ENCODE measurements around the gene SSR3. TPM values are rescaled to one million over a fixed set of nuclear protein-coding genes. Genes with fewer than 3 reads are reported as not detected.

The SSR3 gene
- total and polyA plus RNA-seq, 2 donors (not counting 3 experiments of a cell fraction or from before 2014, with no cell fraction given) = 155 to 355 TPM

DNA sequence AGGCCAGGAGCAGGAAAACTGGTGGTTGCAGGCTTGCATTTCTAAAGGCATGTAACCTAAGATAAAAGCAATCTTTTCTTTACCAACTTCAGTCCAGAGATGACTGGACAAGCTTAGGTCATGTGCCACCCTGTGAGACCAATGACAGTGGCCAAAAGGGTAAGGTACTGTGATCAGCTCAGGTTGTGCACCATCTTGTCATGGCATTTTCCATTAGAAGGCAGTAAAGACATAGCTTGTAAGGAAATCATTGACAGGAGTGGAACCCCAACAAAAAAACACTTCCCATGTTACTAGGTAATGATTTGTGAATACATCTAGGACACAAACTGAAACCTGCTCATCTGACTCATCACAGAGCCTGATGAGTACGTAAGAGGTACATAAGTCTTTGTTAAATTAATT is 35.2 kb downstream of the SSR3 start:
- H4K20me1 ChIP-seq (replicated peaks; ENCODE audit: control insufficient read depth, extremely low read depth, insufficient read depth, low read length) = no peaks in the 10 kb centered on the region
- H3K36me3 ChIP-seq (ENCODE audit: control insufficient read depth in 2 of 2, extremely low read depth in 1 of 2, insufficient read depth in 2 of 2, low read length in 2 of 2) = no peaks in the 10 kb centered on the region
- no peaks in the 10 kb centered on the region for H3K79me2 ChIP-seq (ENCODE audit: control insufficient read depth, insufficient read depth, low read length)
- no peaks in the 10 kb centered on the region for H3K4me1 ChIP-seq (ENCODE audit: control insufficient read depth, extremely low read depth, insufficient read depth, low read length)
- BruUV-seq (replicated peaks) = no TSS peak
- H3K4me2 ChIP-seq (ENCODE audit: insufficient read depth, low read length) = no peak overlapping the region
- intact Hi-C loops (cut with micrococcal nuclease) = no loop called here
- no peak overlapping the region for H2AFZ ChIP-seq (ENCODE audit: low read depth, low read length)
- POLR2A ChIA-PET = no interaction called here
- no peak overlapping the region for H3K4me3 ChIP-seq (replicated peaks in 1 of 3; ENCODE audit: insufficient read depth in 1 of 3, low read depth in 1 of 3, low read length in 3 of 3)
- TF ChIP-seq MYC (IDR thresholded peaks at IDR 0.05; ENCODE audit: low read depth, low read length) = no peak
- TF ChIP-seq POLR2AphosphoS5 (IDR thresholded peaks at IDR 0.05; ENCODE audit: insufficient read depth, low read depth, low read length) = no peak
- TF ChIP-seq MAX (IDR thresholded peaks at IDR 0.05; ENCODE audit: insufficient read depth, insufficient read length) = no peak
- TF ChIP-seq, protein P1, sequence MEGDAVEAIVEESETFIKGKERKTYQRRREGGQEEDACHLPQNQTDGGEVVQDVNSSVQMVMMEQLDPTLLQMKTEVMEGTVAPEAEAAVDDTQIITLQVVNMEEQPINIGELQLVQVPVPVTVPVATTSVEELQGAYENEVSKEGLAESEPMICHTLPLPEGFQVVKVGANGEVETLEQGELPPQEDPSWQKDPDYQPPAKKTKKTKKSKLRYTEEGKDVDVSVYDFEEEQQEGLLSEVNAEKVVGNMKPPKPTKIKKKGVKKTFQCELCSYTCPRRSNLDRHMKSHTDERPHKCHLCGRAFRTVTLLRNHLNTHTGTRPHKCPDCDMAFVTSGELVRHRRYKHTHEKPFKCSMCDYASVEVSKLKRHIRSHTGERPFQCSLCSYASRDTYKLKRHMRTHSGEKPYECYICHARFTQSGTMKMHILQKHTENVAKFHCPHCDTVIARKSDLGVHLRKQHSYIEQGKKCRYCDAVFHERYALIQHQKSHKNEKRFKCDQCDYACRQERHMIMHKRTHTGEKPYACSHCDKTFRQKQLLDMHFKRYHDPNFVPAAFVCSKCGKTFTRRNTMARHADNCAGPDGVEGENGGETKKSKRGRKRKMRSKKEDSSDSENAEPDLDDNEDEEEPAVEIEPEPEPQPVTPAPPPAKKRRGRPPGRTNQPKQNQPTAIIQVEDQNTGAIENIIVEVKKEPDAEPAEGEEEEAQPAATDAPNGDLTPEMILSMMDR (IDR thresholded peaks at IDR 0.05; ENCODE audit: extremely low read depth in 1 of 2, insufficient read depth in 1 of 2, low read depth in 1 of 2, low read length in 2 of 2) = no peak
- TF ChIP-seq FOS (IDR thresholded peaks at IDR 0.05; ENCODE audit: borderline replicate concordance, insufficient read depth, low read length) = no peak
- no peak for TF ChIP-seq JUN (IDR thresholded peaks at IDR 0.05; ENCODE audit: borderline replicate concordance, insufficient read depth, insufficient read length, low read depth)
- no peak for TF ChIP-seq GATA2 (IDR thresholded peaks at IDR 0.05; ENCODE audit: insufficient read depth, insufficient read length, low read depth, low read length)
- TF ChIP-seq EZH2 (IDR thresholded peaks at IDR 0.05; ENCODE audit: borderline replicate concordance, low read depth, low read length, severe bottlenecking) = no peak
- TF ChIP-seq POLR2A (IDR thresholded peaks at IDR 0.05; ENCODE audit: low read depth, low read length) = no peak
- dilution Hi-C loops (cut with MboI; ENCODE audit: extremely low pct_ligation_motif_present, low sequenced_read_pairs) = loop anchor here (25.0 kb wide), 1 partner anchor 357 kb away; no protein-coding TSS in a partner anchor
- H3K9me1 ChIP-seq (replicated peaks; ENCODE audit: control insufficient read depth, extremely low read depth, insufficient read depth, low read length) = no peaks in the 10 kb centered on the region
- DNase-seq (ENCODE audit: low read depth, low spot score) = no peak
- no peak overlapping the region for H3K27ac ChIP-seq (ENCODE audit: insufficient read depth, low read depth, low read length)
- no peak overlapping the region for H3K9ac ChIP-seq (replicated peaks; ENCODE audit: extremely low read depth, insufficient read depth, low read length)
- CTCF ChIA-PET = interaction anchor here (1.1 to 2.4 kb wide), 3 partner anchors 10 to 369 kb away, joined by 3 to 17 read pairs (median 3); no protein-coding TSS in a partner anchor
- peaks cover 3 to 10% of the 10 kb centered on the region in 2 experiments for H3K27me3 ChIP-seq (ENCODE audit: control insufficient read depth in 2 of 2, insufficient read depth in 2 of 2, low read length in 2 of 2)
- FAIRE-seq = no peak
- H3K9me3 ChIP-seq (replicated peaks; ENCODE audit: control insufficient read depth, insufficient read depth, low read length) = no peaks in the 10 kb centered on the region
